SU-DHL-6 (cell line): Measurements from ENCODE around the gene KLHL29.

Experiments used
- CTCF ChIP-seq: fragments of 200-600 bp; sonication (generic); IDR thresholded peaks from one replicate; pipeline ENCODE4 v1.5.1; 2017; ENCODE audit warnings: antibody characterized with exemption, mild to moderate bottlenecking, low read length, moderate library complexity; ENCODE audit not compliant: insufficient read depth, poor library complexity, severe bottlenecking
- EZH2phosphoT487 ChIP-seq: fragments of 200-600 bp; sonication (generic), shearing (Covaris generic); conservative IDR thresholded peaks from 2 replicates; pipeline ENCODE4 v1.6.1; 2018; ENCODE audit warnings: mild to moderate bottlenecking, antibody characterized with exemption, low read length, moderate library complexity, mixed read lengths

GRCh38 chr2:23746141-23746863, 361.3 kb downstream of the KLHL29 start:
- TF ChIP-seq CTCF = no peak
- no peak for TF ChIP-seq EZH2phosphoT487
